Panc1 (cell line): Measurements from ENCODE around the gene TMC5.

ENCODE experiments used
- CTCF ChIP-seq: fragments of 450-650 bp; IDR thresholded peaks from 2 replicates; pipeline ENCODE4 v1.5.1; 2017; ENCODE audit warnings: mild to moderate bottlenecking
- POLR2AphosphoS5 ChIP-seq: IDR thresholded peaks from 2 replicates; pipeline ENCODE4 v1.6.1; 2012; ENCODE audit warnings: mild to moderate bottlenecking, low read depth, low read length, moderate library complexity

GRCh38 chr16:19507867-19508266 lies 90.2 kb downstream of the TMC5 start:
- TF ChIP-seq CTCF (no peak), POLR2AphosphoS5 (no peak)
